HepG2 (cell line): ENCODE measurements around the gene PC. TPM values are rescaled to one million over a fixed set of nuclear protein-coding genes. Genes with fewer than 3 reads are reported as not detected.

Experiments
- ATAC-seq: fragments of 200-7000 bp; cut with Tn5 transposase; 3 replicates; pipeline ENCODE4 v1.9.1; 2020; ENCODE audit warnings: mild to moderate bottlenecking, moderate library complexity
- BruUV-seq: library from RNA; stranded (reverse); fragments of 400-500 nt; replicated peaks from 2 replicates; lab custom pipeline; 2021; lab: Mats Ljungman, UMichigan
- CTCF ChIA-PET: fragments of 300-600 bp; formaldehyde crosslinking; extraction: SDS; loops from one replicate; lab custom pipeline; 2021; ENCODE audit warnings: low total read pairs, inconsistent platforms, low intra/inter-chr PET ratio; lab: Yijun Ruan, JAX
- POLR2A ChIA-PET: fragments of 350-600 bp; sonication (Branson Sonifier 250); formaldehyde crosslinking; loops from one replicate; lab custom pipeline; 2020; ENCODE audit warnings: antibody characterized with exemption, inconsistent platforms; lab: Yijun Ruan, JAX
- DNase-seq: peaks from one replicate; pipeline ENCODE4 v3.0.0-alpha.2; 2015; ENCODE audit warnings: low spot score
- FAIRE-seq: peaks from 3 replicates; lab custom pipeline; 2011; peaks lifted over from hg19 to GRCh38; lab: Jason Lieb, UNC
- H2AFZ ChIP-seq: one replicate; pipeline ENCODE4 v1.6.1; 2011; ENCODE audit warnings: low read length, inconsistent platforms
- H3K27ac ChIP-seq: fragments of 300-600 bp; 3 replicates; pipeline ENCODE4 v1.8.0; 2011; ENCODE audit warnings: mixed run types, mild to moderate bottlenecking, mixed read lengths, low read length, inconsistent platforms; ENCODE audit not compliant: insufficient read depth; ENCODE audit errors: extremely low read length
- H3K27me3 ChIP-seq, 2 experiments: fragments of 200-600 bp in 1 of 2; 2 replicates in 1 of 2; 3 replicates in 1 of 2; pipeline versions ENCODE4 v1.6.0 to v1.8.0; 2011; ENCODE audit warnings: low read length in 2 of 2, mild to moderate bottlenecking in 2 of 2, moderate library complexity in 2 of 2, inconsistent platforms in 1 of 2; ENCODE audit not compliant: insufficient read depth in 2 of 2, control insufficient read depth in 1 of 2
- H3K36me3 ChIP-seq, 2 experiments: fragments of 200-600 bp in 1 of 2; replicated peaks in 1 of 2; 2 replicates in 1 of 2; 3 replicates in 1 of 2; pipeline versions ENCODE4 v1.5.1 to v1.8.0; 2011; ENCODE audit warnings: low read length in 2 of 2, inconsistent platforms in 1 of 2; ENCODE audit not compliant: insufficient read depth in 2 of 2, control insufficient read depth in 1 of 2
- H3K4me1 ChIP-seq: 2 replicates; pipeline ENCODE4 v1.5.1; 2012; ENCODE audit warnings: low read length, inconsistent platforms; ENCODE audit not compliant: insufficient read depth
- H3K4me2 ChIP-seq: 2 replicates; pipeline ENCODE4 v1.6.0; 2011; ENCODE audit warnings: low read depth, low read length, inconsistent platforms
- H3K4me3 ChIP-seq, 3 experiments: fragments of 200-600 bp in 1 of 3; sonication (generic), shearing (Covaris generic) in 1 of 3; replicated peaks in 1 of 3; 2 replicates each; pipeline ENCODE4 v1.5.1; 2011 to 2016; ENCODE audit warnings: low read length in 3 of 3, inconsistent platforms in 2 of 3, low read depth in 2 of 3, mild to moderate bottlenecking in 2 of 3, control low read depth in 1 of 3, mixed read lengths in 1 of 3; ENCODE audit not compliant: insufficient read depth in 1 of 3
- H3K79me2 ChIP-seq: one replicate; pipeline ENCODE4 v1.6.1; 2011; ENCODE audit warnings: low read length, inconsistent platforms; ENCODE audit not compliant: insufficient read depth
- H3K9ac ChIP-seq: 2 replicates; pipeline ENCODE4 v1.6.0; 2011; ENCODE audit warnings: mild to moderate bottlenecking, low read depth, low read length, inconsistent platforms; ENCODE audit not compliant: insufficient read depth
- H3K9me3 ChIP-seq: 2 replicates; pipeline ENCODE4 v1.5.1; 2012; ENCODE audit warnings: mild to moderate bottlenecking, low read length
- H4K20me1 ChIP-seq: 2 replicates; pipeline ENCODE4 v1.6.0; 2011; ENCODE audit warnings: inconsistent platforms, mild to moderate bottlenecking, low read length, moderate library complexity; ENCODE audit not compliant: insufficient read depth
- CHD4 ChIP-seq: fragments of 200-600 bp; sonication (generic); IDR thresholded peaks from 2 replicates; pipeline ENCODE4 v1.7.0; 2017; ENCODE audit warnings: mild to moderate bottlenecking, low read length, borderline replicate concordance
- FOXA1 ChIP-seq, 2 experiments: fragments of 450-650 bp in 1 of 2; sonication (generic) in 1 of 2; formaldehyde crosslinking in 1 of 2; IDR thresholded peaks; 2 replicates each; pipeline versions ENCODE4 v1.4.0 to v1.6.1; 2016 to 2020; ENCODE audit warnings: missing genetic modification reagents in 1 of 2
- HNF4A ChIP-seq: sonication (generic); formaldehyde crosslinking; IDR thresholded peaks from 2 replicates; pipeline ENCODE4 v1.4.0; 2020; ENCODE audit warnings: missing genetic modification reagents
- HNF4G ChIP-seq, 2 experiments: sonication (generic) in 1 of 2; formaldehyde crosslinking in 1 of 2; IDR thresholded peaks; 2 replicates each; pipeline versions ENCODE4 v1.4.0 to v1.6.1; 2011 to 2020; ENCODE audit warnings: borderline replicate concordance in 2 of 2, low read depth in 2 of 2, mild to moderate bottlenecking in 2 of 2, low read length in 1 of 2, missing genetic modification reagents in 1 of 2, moderate library complexity in 1 of 2
- HNRNPLL ChIP-seq: fragments of 200-400 bp; formaldehyde crosslinking; IDR thresholded peaks from 2 replicates; pipeline ENCODE4 v1.6.1; 2017; ENCODE audit warnings: mild to moderate bottlenecking, low read depth, low read length; ENCODE audit not compliant: poor library complexity, severe bottlenecking
- MBNL3 ChIP-seq: fragments of 250-450 bp; sonication (Bioruptor Pico); conservative IDR thresholded peaks from 2 replicates; pipeline ENCODE4 v1.8.0; 2022; ENCODE audit warnings: mild to moderate bottlenecking, inconsistent platforms
- MYPOP ChIP-seq: sonication (generic); formaldehyde crosslinking; IDR thresholded peaks from 2 replicates; pipeline ENCODE4 v1.8.1; 2023; ENCODE audit warnings: mild to moderate bottlenecking, moderate library complexity, missing genetic modification reagents
- NR2F1 ChIP-seq, 2 experiments: fragments of 450-650 bp in 1 of 2; formaldehyde crosslinking in 1 of 2; IDR thresholded peaks; 2 replicates each; pipeline versions ENCODE4 v1.5.0 to v1.6.1; 2016 to 2020; ENCODE audit warnings: mild to moderate bottlenecking in 1 of 2, missing compliant biosample characterization in 1 of 2, missing genetic modification reagents in 1 of 2, moderate library complexity in 1 of 2
- RBM22 ChIP-seq: fragments of 200-400 bp; formaldehyde crosslinking; optimal IDR thresholded peaks from 2 replicates; pipeline ENCODE3; 2017; ENCODE audit warnings: mild to moderate bottlenecking, low read length, moderate library complexity
- SMAD1 ChIP-seq: sonication (generic); formaldehyde crosslinking; IDR thresholded peaks from 2 replicates; pipeline ENCODE4 v1.4.0; 2020; ENCODE audit warnings: missing genetic modification reagents, low read depth, mild to moderate bottlenecking, borderline replicate concordance
- SMC3 ChIP-seq: IDR thresholded peaks from 2 replicates; pipeline ENCODE4 v1.6.1; 2011; ENCODE audit warnings: low read length, improper control_type of control experiment
- TFDP2 ChIP-seq: sonication (generic); formaldehyde crosslinking; IDR thresholded peaks from 2 replicates; pipeline ENCODE4 v1.4.0; 2020; ENCODE audit warnings: missing genetic modification reagents
- ZFP82 ChIP-seq: sonication (generic); formaldehyde crosslinking; IDR thresholded peaks from 2 replicates; pipeline ENCODE4 v1.5.1; 2020; ENCODE audit warnings: mild to moderate bottlenecking, missing genetic modification reagents, borderline replicate concordance
- ZNF282 ChIP-seq: fragments of 450-650 bp; IDR thresholded peaks from 2 replicates; pipeline ENCODE4 v1.6.1; 2018; ENCODE audit not compliant: partially characterized antibody
- ZNF501 ChIP-seq: sonication (generic); formaldehyde crosslinking; IDR thresholded peaks from 2 replicates; pipeline ENCODE4 v1.5.1; 2020; ENCODE audit warnings: mild to moderate bottlenecking, moderate library complexity, missing genetic modification reagents
- WGBS: methylation state at CpG from one replicate; pipeline ENCODE4 v1.1.6; 2017; ENCODE audit warnings: low lambda C conversion rate; 5-methylcytosine and 5-hydroxymethylcytosine counted together
- in situ Hi-C: cut with HindIII; loops from 2 replicates; pipeline ENCODE4 v1.10.0; 2017; ENCODE audit warnings: low pct_unique_long_range_greater_than_20kb; ENCODE audit not compliant: extremely low pct_ligation_motif_present
- intact Hi-C: fragments of 100-400 bp; cut with micrococcal nuclease; formaldehyde crosslinking; loops from one replicate; pipeline ENCODE4 v1.10.0; 2022; ENCODE audit not compliant: unreplicated experiment
- polyA plus RNA-seq, 8 experiments: library from polyadenylated mRNA; depleted of rRNA in 3 of 8; stranded (reverse) in 7 of 8; unstranded in 1 of 8; fragments of >200 nt; fragmentation: Illumina TruSeq in 4 of 8; extraction: Trizol in 4 of 8; gene quantifications; 2 replicates each; pipeline versions ENCODE4 v1.2.1 to v1.2.3, GENCODE V29; 2011 to 2016; ENCODE audit warnings: low read depth in 4 of 8, missing spikeins in 1 of 8, mixed read lengths in 1 of 8; ENCODE audit not compliant: insufficient read depth in 1 of 8
- total RNA-seq, 5 experiments: library from RNA; depleted of rRNA; stranded (reverse); fragments of >200 nt; fragmentation: Illumina TruSeq; extraction: Trizol; gene quantifications; 2 replicates each; pipeline ENCODE4 v1.2.3, GENCODE V29; 2016; ENCODE audit warnings: low read depth in 1 of 5
- TF ChIP-seq, protein P1 (sequence below): sonication (generic); formaldehyde crosslinking; IDR thresholded peaks from 2 replicates; pipeline ENCODE4 v1.4.0; 2020; ENCODE audit warnings: missing genetic modification reagents

PC gene
- total and polyA plus RNA-seq, 2 of the 13 experiments (the other 11 are each of a cell fraction or from before 2014, with no cell fraction given) = 29.0 to 39.0 TPM

DNA sequence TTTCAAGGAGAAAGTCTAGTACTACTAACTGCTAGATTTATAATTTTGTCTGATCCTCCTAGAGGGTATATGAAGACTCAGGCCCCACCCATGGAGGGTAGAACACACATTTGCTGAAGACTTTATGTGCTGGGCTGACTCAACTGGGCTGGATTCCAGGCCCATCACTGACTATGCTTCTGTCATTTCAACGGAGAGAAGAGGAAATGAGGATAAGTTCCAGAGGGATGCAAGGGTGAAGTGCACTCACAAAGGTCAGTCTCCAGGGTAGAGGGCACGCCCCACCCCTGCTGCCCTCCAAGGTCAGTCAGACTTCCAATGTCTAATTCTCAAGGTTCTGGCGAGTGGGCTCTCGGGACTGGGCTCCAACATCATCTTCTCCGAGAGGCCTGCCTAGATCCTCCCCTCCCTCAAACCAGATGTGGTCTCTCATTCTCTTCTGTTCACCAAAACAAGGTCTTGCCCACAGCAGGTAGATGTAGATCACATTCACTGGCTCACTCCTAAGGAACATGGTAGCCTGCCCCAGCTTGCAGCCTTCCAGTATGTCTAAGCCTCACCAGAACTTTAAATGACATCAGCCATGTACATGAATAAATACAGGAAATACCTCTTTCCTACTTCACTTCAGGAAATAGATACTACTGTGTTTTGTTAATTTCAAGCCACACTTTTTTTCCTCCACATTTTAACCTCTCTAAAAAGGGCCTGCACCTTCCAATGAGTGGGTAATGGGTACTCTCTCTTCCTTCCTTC, 9.7 kb upstream of the PC start (continued):
- no peak for TF ChIP-seq MYPOP (CRISPR knock-in tag)
- no peak for TF ChIP-seq SMC3
- no peak for TF ChIP-seq HNRNPLL
- TF ChIP-seq MBNL3 (CRISPR knock-in tag) = no peak
- TF ChIP-seq, protein P1, sequence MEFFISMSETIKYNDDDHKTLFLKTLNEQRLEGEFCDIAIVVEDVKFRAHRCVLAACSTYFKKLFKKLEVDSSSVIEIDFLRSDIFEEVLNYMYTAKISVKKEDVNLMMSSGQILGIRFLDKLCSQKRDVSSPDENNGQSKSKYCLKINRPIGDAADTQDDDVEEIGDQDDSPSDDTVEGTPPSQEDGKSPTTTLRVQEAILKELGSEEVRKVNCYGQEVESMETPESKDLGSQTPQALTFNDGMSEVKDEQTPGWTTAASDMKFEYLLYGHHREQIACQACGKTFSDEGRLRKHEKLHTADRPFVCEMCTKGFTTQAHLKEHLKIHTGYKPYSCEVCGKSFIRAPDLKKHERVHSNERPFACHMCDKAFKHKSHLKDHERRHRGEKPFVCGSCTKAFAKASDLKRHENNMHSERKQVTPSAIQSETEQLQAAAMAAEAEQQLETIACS = no peak
- no peak for TF ChIP-seq FOXA1 (IDR thresholded peaks at IDR 0.05)
- no peak for TF ChIP-seq FOXA1 (CRISPR knock-in tag; IDR thresholded peaks at IDR 0.05)
- TF ChIP-seq NR2F1 (CRISPR knock-in tag; IDR thresholded peaks at IDR 0.05) = peak in 1 of 2 experiments; percentile 27; a peak in 1 of 4 replicates

GRCh38 chr11:66966351-66966750, 8.2 kb upstream of the PC start:
- peak overlapping the region; percentile 29 for H3K27ac ChIP-seq
- H3K79me2 ChIP-seq = no peaks in the 10 kb centered on the region
- H4K20me1 ChIP-seq = no peaks in the 10 kb centered on the region
- H2AFZ ChIP-seq = peak overlapping the region; percentile 76
- H3K9me3 ChIP-seq = no peaks in the 10 kb centered on the region
- ATAC-seq = peak; percentile 24; the same call in 2 of the 3 replicates
- peak overlapping the region; percentile 63 for H3K4me2 ChIP-seq
- in situ Hi-C loops (no loop called here), intact Hi-C loops (loop anchor here (10.0 kb wide), 1 partner anchor 558 kb away; the partner anchor contains the start of gene CABP2)
- H3K9ac ChIP-seq = no peak overlapping the region
- no TSS peak for BruUV-seq
- ChIA-PET POLR2A (no interaction called here), CTCF (no interaction called here)
- no peaks in the 10 kb centered on the region for H3K27me3 ChIP-seq
- FAIRE-seq = peak; percentile 28
- peaks cover 67% of the 10 kb centered on the region for H3K4me1 ChIP-seq
- no peaks in the 10 kb centered on the region for H3K36me3 ChIP-seq
- no peak overlapping the region for H3K4me3 ChIP-seq
- WGBS = 7% methylated on average over 5 of the region's 5 CpGs
- peak; percentile 43 for DNase-seq
- TF ChIP-seq HNF4G (IDR thresholded peaks at IDR 0.05; ENCODE audit: borderline replicate concordance, low read depth, low read length) = peak; percentile 33; the same call in 1 of the 2 replicates
- no peak for TF ChIP-seq HNF4G (CRISPR knock-in tag; IDR thresholded peaks at IDR 0.05; ENCODE audit: borderline replicate concordance, low read depth)
- no peak for TF ChIP-seq TFDP2 (CRISPR knock-in tag)
- TF ChIP-seq HNF4A = peak; percentile 78
- TF ChIP-seq ZNF501 = no peak
- no peak for TF ChIP-seq RBM22
- TF ChIP-seq ZFP82 (CRISPR knock-in tag) = no peak
- no peak for TF ChIP-seq SMAD1
- TF ChIP-seq ZNF282 = no peak
- TF ChIP-seq CHD4 = no peak
